ENCODE measurements around the gene RAET1E.
"Not testable (repeated sequence)": the region's sequence is repeated elsewhere in the genome, so short reads cannot be mapped to it uniquely, and the experiment has no call there.

RAET1E gene

DNA sequence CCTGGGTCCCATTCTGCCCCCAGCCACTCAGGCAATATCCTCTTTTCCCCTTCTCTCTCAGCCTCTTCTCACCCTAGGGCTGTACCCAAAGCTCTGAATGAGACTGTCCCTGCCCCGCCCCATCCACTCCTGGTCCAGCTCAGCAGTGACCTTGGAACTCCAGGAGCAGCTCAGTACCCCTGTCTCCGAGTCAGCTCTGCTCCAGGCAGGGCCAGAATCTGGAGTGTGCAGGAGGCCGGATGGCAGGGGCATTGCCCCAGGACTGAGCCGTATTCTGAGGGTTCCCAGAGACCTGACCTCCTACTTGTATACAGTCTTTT is 27.0 kb upstream of the RAET1E start:
- Histone ChIP-seq H3K4me1 (ENCODE audit: control insufficient read depth, insufficient read depth, low read length) (no peaks in the 10 kb centered on the region), H3K27me3 (ENCODE audit: control insufficient read depth, insufficient read depth, low read length) (peaks cover 9% of the 10 kb centered on the region), H3K4me3 (ENCODE audit: low read length) (no peak overlapping the region), H3K9ac (ENCODE audit: low read length) (no peak overlapping the region), H3K36me3 (ENCODE audit: control insufficient read depth, insufficient read depth, low read length) (no peaks in the 10 kb centered on the region), H3K27ac (ENCODE audit: low read depth, low read length) (no peak overlapping the region)

GRCh38 chr6:149924206-149924932 is 26.5 kb upstream of the RAET1E start:
- Histone ChIP-seq H3K27me3 (ENCODE audit: control insufficient read depth, insufficient read depth, low read length) (peaks cover 8% of the 10 kb centered on the region), H3K4me1 (ENCODE audit: control insufficient read depth, insufficient read depth, low read length) (no peaks in the 10 kb centered on the region), H3K9ac (ENCODE audit: low read length) (no peak overlapping the region), H3K4me3 (ENCODE audit: low read length) (no peak overlapping the region), H3K27ac (ENCODE audit: low read depth, low read length) (no peak overlapping the region), H3K36me3 (ENCODE audit: control insufficient read depth, insufficient read depth, low read length) (no peaks in the 10 kb centered on the region)

DNA sequence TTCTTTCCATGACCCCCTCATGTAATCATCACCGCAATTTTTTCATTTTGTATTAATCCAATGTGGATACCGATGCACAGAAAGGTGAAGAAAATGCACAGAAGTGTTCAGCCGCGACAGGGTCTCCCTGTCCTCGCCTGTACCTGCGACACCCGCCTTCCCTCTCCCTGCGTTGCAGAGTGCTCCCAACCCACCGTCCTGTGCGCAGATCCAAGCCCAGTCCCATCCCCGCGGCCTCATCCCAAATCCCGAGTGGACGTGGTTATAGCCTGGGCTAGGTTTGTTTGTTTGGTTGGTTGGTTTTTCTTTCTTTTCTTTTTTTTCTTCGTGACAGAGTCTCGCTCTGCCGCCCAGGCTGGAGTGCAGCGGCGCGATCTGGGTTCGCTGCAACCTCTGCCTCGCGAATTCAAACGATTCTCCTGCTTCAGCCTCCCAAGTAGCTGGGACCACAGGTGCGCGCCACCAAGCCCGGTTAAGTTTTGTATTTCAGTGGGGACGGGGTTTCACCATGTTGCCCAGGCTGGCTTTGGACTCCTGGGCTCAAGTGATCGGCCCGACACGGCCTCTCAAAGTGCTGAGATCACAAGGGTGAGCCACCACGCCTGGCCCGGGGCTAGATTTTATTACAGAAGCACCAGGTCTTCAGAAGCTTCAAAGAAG is 25.5 kb upstream of the RAET1E start:
- peaks cover 5% of the 10 kb centered on the region for H3K27me3 ChIP-seq (ENCODE audit: control insufficient read depth, insufficient read depth, low read length)
- no peaks in the 10 kb centered on the region for H3K4me1 ChIP-seq (ENCODE audit: control insufficient read depth, insufficient read depth, low read length)
- peak overlapping the region; percentile 80 for H3K4me3 ChIP-seq (ENCODE audit: low read length)
- H3K9ac ChIP-seq (ENCODE audit: low read length), result peak overlapping the region; percentile 28
- no peak overlapping the region for H3K27ac ChIP-seq (ENCODE audit: low read depth, low read length)
- no peaks in the 10 kb centered on the region for H3K36me3 ChIP-seq (ENCODE audit: control insufficient read depth, insufficient read depth, low read length)

DNA sequence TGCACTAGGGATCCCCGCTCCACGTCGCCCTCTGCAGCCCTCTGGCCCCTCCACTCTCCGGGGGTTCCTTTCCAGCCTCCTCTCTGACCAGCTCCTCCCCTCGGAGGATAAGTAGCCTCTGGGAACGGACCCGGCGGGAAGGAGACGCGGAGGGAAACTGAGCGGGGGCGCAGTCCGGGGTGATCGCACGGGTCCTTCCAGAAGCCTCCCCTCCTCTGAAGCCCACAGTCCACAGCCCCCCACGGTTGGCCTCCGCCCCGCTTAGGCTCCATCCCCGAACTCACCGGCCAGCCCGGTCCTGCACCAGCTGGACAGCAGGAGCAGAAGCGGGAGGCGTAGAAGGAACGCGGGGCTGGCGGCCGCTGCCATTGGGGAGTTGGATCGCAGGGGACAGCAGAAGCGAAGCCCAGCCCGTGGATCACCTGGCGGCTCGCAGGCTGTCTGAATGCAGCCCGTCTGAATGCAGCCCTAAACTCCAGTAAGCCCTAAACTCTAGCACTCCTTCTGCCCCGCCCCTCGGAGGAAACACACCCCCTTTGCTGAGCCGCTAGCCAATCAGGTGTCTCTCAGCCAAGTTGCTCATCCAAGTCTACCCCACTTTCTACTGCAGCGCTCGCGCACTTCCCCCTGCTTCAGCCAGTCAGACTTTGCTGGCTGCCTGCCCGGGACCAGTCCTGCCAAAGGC is 24.9 kb upstream of the RAET1E start, which contains the start of gene RAET1G:
Gene RAET1G (minus strand): TSS at position 480 of the 685 bp plus-strand sequence. CDS start 111 bp downstream, at position 369.
- peak within 1 kb of the TSS; percentile 80 for H3K4me3 ChIP-seq (ENCODE audit: low read length)
- H3K9ac ChIP-seq (ENCODE audit: low read length), result peak within 1 kb of the TSS; percentile 28
- H3K4me1 ChIP-seq (ENCODE audit: control insufficient read depth, insufficient read depth, low read length), result no peaks in the 10 kb centered on the region
- no peaks in the 10 kb centered on the region for H3K36me3 ChIP-seq (ENCODE audit: control insufficient read depth, insufficient read depth, low read length)
- peaks cover 5% of the 10 kb centered on the region for H3K27me3 ChIP-seq (ENCODE audit: control insufficient read depth, insufficient read depth, low read length)
- H3K27ac ChIP-seq (ENCODE audit: low read depth, low read length), result no peak within 1 kb of the TSS

DNA sequence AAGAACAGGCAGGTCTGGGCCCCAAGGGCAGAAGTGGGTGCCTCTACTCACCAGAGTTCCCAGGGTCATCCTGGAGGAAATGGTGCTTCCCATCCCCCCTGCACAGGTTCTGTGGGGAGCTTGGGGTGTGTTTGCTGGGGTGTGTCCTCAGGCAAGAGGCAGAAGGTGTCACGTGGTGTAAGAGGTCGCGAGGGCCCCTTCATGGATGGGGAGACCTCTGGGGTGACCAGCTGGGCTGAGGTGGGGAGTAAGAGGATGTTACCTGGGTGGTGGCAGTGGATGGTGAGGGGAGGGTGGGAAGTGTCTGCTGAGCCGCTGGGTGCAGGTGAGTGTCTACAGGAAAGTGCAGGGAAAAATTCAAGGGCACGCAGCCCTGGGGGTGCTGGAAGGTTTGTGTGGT is 24.2 kb upstream of the RAET1E start:
- not testable (repeated sequence) for H3K27me3 ChIP-seq (ENCODE audit: control insufficient read depth, insufficient read depth, low read length); H3K27ac ChIP-seq (ENCODE audit: low read depth, low read length); H3K4me1 ChIP-seq (ENCODE audit: control insufficient read depth, insufficient read depth, low read length); H3K4me3 ChIP-seq (ENCODE audit: low read length); H3K36me3 ChIP-seq (ENCODE audit: control insufficient read depth, insufficient read depth, low read length); H3K9ac ChIP-seq (ENCODE audit: low read length)

DNA sequence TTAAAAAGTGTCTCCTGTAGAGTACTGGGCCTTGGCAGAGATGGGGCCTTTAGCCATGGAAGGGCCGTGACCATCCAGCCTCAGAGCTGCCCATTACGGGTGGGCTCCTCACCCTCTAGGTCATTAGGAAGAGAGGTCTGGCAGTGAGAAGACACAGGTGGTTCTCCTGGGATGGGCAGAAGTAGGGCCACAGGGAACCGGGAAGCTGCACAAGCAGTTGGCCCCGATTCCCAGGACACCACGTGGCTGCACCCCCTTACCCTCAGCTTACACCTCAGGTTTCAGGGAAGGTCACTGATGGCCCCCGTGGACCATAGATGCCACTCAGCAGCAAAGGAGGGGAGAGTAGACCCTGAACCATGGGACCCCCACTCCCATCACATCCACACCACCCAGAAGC is 23.4 kb upstream of the RAET1E start:
- no peaks in the 10 kb centered on the region for H3K4me1 ChIP-seq (ENCODE audit: control insufficient read depth, insufficient read depth, low read length)
- H3K27me3 ChIP-seq (ENCODE audit: control insufficient read depth, insufficient read depth, low read length), result peaks cover 5% of the 10 kb centered on the region
- H3K9ac ChIP-seq (ENCODE audit: low read length), result no peak overlapping the region
- no peak overlapping the region for H3K27ac ChIP-seq (ENCODE audit: low read depth, low read length)
- no peaks in the 10 kb centered on the region for H3K36me3 ChIP-seq (ENCODE audit: control insufficient read depth, insufficient read depth, low read length)
- H3K4me3 ChIP-seq (ENCODE audit: low read length), result no peak overlapping the region

GRCh38 chr6:149919834-149920225 is 21.9 kb upstream of the RAET1E start:
- no peak overlapping the region for H3K4me3 ChIP-seq (ENCODE audit: low read length)
- H3K4me1 ChIP-seq (ENCODE audit: control insufficient read depth, insufficient read depth, low read length), result no peaks in the 10 kb centered on the region
- H3K36me3 ChIP-seq (ENCODE audit: control insufficient read depth, insufficient read depth, low read length), result no peaks in the 10 kb centered on the region
- no peak overlapping the region for H3K27ac ChIP-seq (ENCODE audit: low read depth, low read length)
- peaks cover 3% of the 10 kb centered on the region for H3K27me3 ChIP-seq (ENCODE audit: control insufficient read depth, insufficient read depth, low read length)
- no peak overlapping the region for H3K9ac ChIP-seq (ENCODE audit: low read length)

DNA sequence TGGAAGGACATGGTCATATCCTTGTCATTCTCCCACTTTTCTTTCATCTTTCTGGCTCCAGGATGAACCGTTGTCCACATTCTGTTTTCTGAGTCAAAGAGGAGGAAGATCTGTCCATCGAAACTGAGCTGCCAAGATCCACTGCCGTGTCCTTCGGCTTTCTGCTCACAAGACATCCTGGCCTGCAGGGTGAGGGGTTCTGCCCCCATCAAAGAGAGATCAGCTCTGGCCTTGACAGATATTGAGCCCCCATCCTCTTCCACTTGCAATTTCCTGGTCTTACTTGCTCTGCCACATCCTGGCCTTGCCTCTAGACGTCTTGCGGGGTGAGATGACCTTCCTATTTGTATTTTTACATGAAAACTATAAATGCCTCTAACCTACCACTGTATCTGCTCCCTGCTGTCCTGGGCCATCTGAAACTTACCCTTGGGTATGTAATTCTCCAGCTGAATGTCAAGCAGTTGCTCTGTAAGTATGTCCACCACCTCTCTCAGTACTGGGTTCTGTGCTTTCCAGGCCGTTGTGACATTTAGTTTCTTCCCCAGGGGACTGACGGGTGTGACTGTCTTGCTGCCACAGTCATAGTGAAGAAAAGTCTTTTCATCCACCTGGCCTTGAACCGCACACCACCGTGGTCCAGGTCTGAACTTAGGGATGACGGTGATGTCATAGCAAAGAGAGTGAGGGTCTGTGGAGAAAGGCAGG is 21.4 kb upstream of the RAET1E start:
- H3K9ac ChIP-seq (ENCODE audit: low read length); H3K27me3 ChIP-seq (ENCODE audit: control insufficient read depth, insufficient read depth, low read length); H3K4me3 ChIP-seq (ENCODE audit: low read length); H3K4me1 ChIP-seq (ENCODE audit: control insufficient read depth, insufficient read depth, low read length); H3K36me3 ChIP-seq (ENCODE audit: control insufficient read depth, insufficient read depth, low read length); H3K27ac ChIP-seq (ENCODE audit: low read depth, low read length): not testable (repeated sequence)

GRCh38 chr6:149918151-149918905 is 20.4 kb upstream of the RAET1E start:
- Histone ChIP-seq H3K9ac (ENCODE audit: low read length) (no peak overlapping the region), H3K36me3 (ENCODE audit: control insufficient read depth, insufficient read depth, low read length) (no peaks in the 10 kb centered on the region), H3K4me3 (ENCODE audit: low read length) (no peak overlapping the region)

GRCh38 chr6:149917679-149918078 is 19.8 kb upstream of the RAET1E start:
- Histone ChIP-seq H3K4me3 (ENCODE audit: low read length) (no peak overlapping the region), H3K9ac (ENCODE audit: low read length) (no peak overlapping the region), H3K4me1 (ENCODE audit: control insufficient read depth, insufficient read depth, low read length) (no peaks in the 10 kb centered on the region), H3K36me3 (ENCODE audit: control insufficient read depth, insufficient read depth, low read length) (no peaks in the 10 kb centered on the region), H3K27me3 (ENCODE audit: control insufficient read depth, insufficient read depth, low read length) (peaks cover 1% of the 10 kb centered on the region), H3K27ac (ENCODE audit: low read depth, low read length) (no peak overlapping the region)

More at GRCh38 chr6:149918151-149918905, 20.4 kb upstream of the RAET1E start:
- peaks cover 3% of the 10 kb centered on the region for H3K27me3 ChIP-seq (ENCODE audit: control insufficient read depth, insufficient read depth, low read length)
- H3K27ac ChIP-seq (ENCODE audit: low read depth, low read length), result no peak overlapping the region
- no peaks in the 10 kb centered on the region for H3K4me1 ChIP-seq (ENCODE audit: control insufficient read depth, insufficient read depth, low read length)

GRCh38 chr6:149915970-149916865 is 18.3 kb upstream of the RAET1E start:
- Histone ChIP-seq H3K27me3 (ENCODE audit: control insufficient read depth, insufficient read depth, low read length) (no peaks in the 10 kb centered on the region), H3K36me3 (ENCODE audit: control insufficient read depth, insufficient read depth, low read length) (no peaks in the 10 kb centered on the region), H3K4me1 (ENCODE audit: control insufficient read depth, insufficient read depth, low read length) (no peaks in the 10 kb centered on the region), H3K27ac (ENCODE audit: low read depth, low read length) (no peak overlapping the region), H3K4me3 (ENCODE audit: low read length) (no peak overlapping the region), H3K9ac (ENCODE audit: low read length) (no peak overlapping the region)
